HEK293 (cell line): ENCODE results near the gene FICD.

Source experiments
- BCL11A ChIP-seq: fragments of 450-650 bp; formaldehyde crosslinking; IDR thresholded peaks from 2 replicates; pipeline ENCODE4 v1.5.1; 2016; ENCODE audit warnings: low read depth, missing biosample characterization, missing genetic modification characterization
- FEZF1 ChIP-seq: fragments of 450-650 bp; formaldehyde crosslinking; IDR thresholded peaks from 2 replicates; pipeline ENCODE4 v1.5.1; 2016; ENCODE audit warnings: missing biosample characterization, missing genetic modification characterization
- KLF1 ChIP-seq: fragments of 450-650 bp; formaldehyde crosslinking; IDR thresholded peaks from 2 replicates; pipeline ENCODE4 v1.5.1; 2016; ENCODE audit warnings: missing biosample characterization, missing genetic modification characterization
- MEIS1 ChIP-seq: sonication (generic); formaldehyde crosslinking; IDR thresholded peaks from 2 replicates; pipeline ENCODE4 v1.8.1; 2022; ENCODE audit warnings: missing genetic modification reagents, mild to moderate bottlenecking, borderline replicate concordance
- OSR2 ChIP-seq: fragments of 450-650 bp; formaldehyde crosslinking; IDR thresholded peaks from 2 replicates; pipeline ENCODE4 v1.5.1; 2016; ENCODE audit warnings: missing biosample characterization, missing genetic modification characterization
- SALL2 ChIP-seq: fragments of 450-650 bp; formaldehyde crosslinking; IDR thresholded peaks from 2 replicates; pipeline ENCODE4 v1.5.0; 2017; ENCODE audit warnings: missing biosample characterization, mild to moderate bottlenecking, missing genetic modification characterization, borderline replicate concordance
- ZBTB20 ChIP-seq: fragments of 450-650 bp; formaldehyde crosslinking; IDR thresholded peaks from 2 replicates; pipeline ENCODE4 v1.5.1; 2016; ENCODE audit warnings: missing biosample characterization, missing genetic modification characterization
- ZFP69B ChIP-seq: fragments of 450-650 bp; formaldehyde crosslinking; IDR thresholded peaks from 2 replicates; pipeline ENCODE4 v1.5.1; 2016; ENCODE audit warnings: missing biosample characterization, missing genetic modification characterization
- ZIC2 ChIP-seq: fragments of 450-650 bp; formaldehyde crosslinking; IDR thresholded peaks from 2 replicates; pipeline ENCODE4 v1.5.1; 2016; ENCODE audit warnings: missing biosample characterization, missing genetic modification characterization
- ZNF114 ChIP-seq: fragments of 450-650 bp; formaldehyde crosslinking; IDR thresholded peaks from 2 replicates; pipeline ENCODE4 v1.5.0; 2017; ENCODE audit warnings: missing biosample characterization, missing genetic modification characterization
- ZNF121 ChIP-seq: fragments of 450-650 bp; formaldehyde crosslinking; IDR thresholded peaks from 2 replicates; pipeline ENCODE4 v1.5.1; 2016; ENCODE audit warnings: missing biosample characterization, missing genetic modification characterization
- ZNF138 ChIP-seq: fragments of 450-650 bp; formaldehyde crosslinking; IDR thresholded peaks from 2 replicates; pipeline ENCODE4 v1.5.1; 2016; ENCODE audit warnings: missing biosample characterization, missing genetic modification characterization, borderline replicate concordance
- ZNF140 ChIP-seq: fragments of 450-650 bp; formaldehyde crosslinking; IDR thresholded peaks from 2 replicates; pipeline ENCODE4 v1.5.1; 2016; ENCODE audit warnings: missing biosample characterization, missing genetic modification characterization
- ZNF146 ChIP-seq: fragments of 450-650 bp; formaldehyde crosslinking; IDR thresholded peaks from 2 replicates; pipeline ENCODE4 v1.5.1; 2016; ENCODE audit warnings: missing biosample characterization, missing genetic modification characterization
- ZNF16 ChIP-seq: fragments of 450-650 bp; formaldehyde crosslinking; IDR thresholded peaks from 2 replicates; pipeline ENCODE4 v1.5.1; 2016; ENCODE audit warnings: low read depth, missing biosample characterization, missing genetic modification characterization
- ZNF2 ChIP-seq: fragments of 450-650 bp; formaldehyde crosslinking; IDR thresholded peaks from 2 replicates; pipeline ENCODE4 v1.5.1; 2016; ENCODE audit warnings: missing biosample characterization, missing genetic modification characterization
- ZNF221 ChIP-seq: fragments of 450-650 bp; formaldehyde crosslinking; IDR thresholded peaks from 2 replicates; pipeline ENCODE4 v1.5.1; 2017; ENCODE audit warnings: missing biosample characterization, missing genetic modification characterization, borderline replicate concordance
- ZNF324 ChIP-seq: fragments of 450-650 bp; formaldehyde crosslinking; IDR thresholded peaks from 2 replicates; pipeline ENCODE4 v1.5.1; 2016; ENCODE audit warnings: missing biosample characterization, missing genetic modification characterization
- ZNF366 ChIP-seq: fragments of 450-650 bp; formaldehyde crosslinking; conservative IDR thresholded peaks from 2 replicates; pipeline ENCODE4 v1.5.1; 2016; ENCODE audit warnings: missing biosample characterization, missing genetic modification characterization
- ZNF391 ChIP-seq: fragments of 450-650 bp; formaldehyde crosslinking; IDR thresholded peaks from 2 replicates; pipeline ENCODE4 v1.5.1; 2016; ENCODE audit warnings: low read depth, missing biosample characterization, missing genetic modification characterization, borderline replicate concordance
- ZNF423 ChIP-seq: fragments of 450-650 bp; formaldehyde crosslinking; IDR thresholded peaks from 2 replicates; pipeline ENCODE4 v1.5.1; 2016; ENCODE audit warnings: missing biosample characterization, missing genetic modification characterization
- ZNF501 ChIP-seq: fragments of 450-650 bp; formaldehyde crosslinking; IDR thresholded peaks from 2 replicates; pipeline ENCODE4 v1.5.1; 2016; ENCODE audit warnings: missing biosample characterization, missing genetic modification characterization
- ZNF510 ChIP-seq: fragments of 450-650 bp; formaldehyde crosslinking; IDR thresholded peaks from 2 replicates; pipeline ENCODE4 v1.5.1; 2018; ENCODE audit warnings: mild to moderate bottlenecking, missing genetic modification characterization, missing biosample characterization; ENCODE audit not compliant: insufficient replicate concordance
- ZNF514 ChIP-seq: fragments of 450-650 bp; formaldehyde crosslinking; IDR thresholded peaks from 2 replicates; pipeline ENCODE4 v1.5.1; 2016; ENCODE audit warnings: missing biosample characterization, missing genetic modification characterization
- ZNF544 ChIP-seq: fragments of 450-650 bp; formaldehyde crosslinking; IDR thresholded peaks from 2 replicates; pipeline ENCODE4 v1.5.0; 2017; ENCODE audit warnings: missing biosample characterization, missing genetic modification characterization
- ZNF561 ChIP-seq: fragments of 450-650 bp; IDR thresholded peaks from 2 replicates; pipeline ENCODE4 v1.5.1; 2018; ENCODE audit warnings: missing biosample characterization, missing genetic modification characterization, borderline replicate concordance
- ZNF571 ChIP-seq: fragments of 450-650 bp; formaldehyde crosslinking; IDR thresholded peaks from 2 replicates; pipeline ENCODE4 v1.5.0; 2017; ENCODE audit warnings: missing biosample characterization, missing genetic modification characterization
- ZNF585B ChIP-seq: fragments of 450-650 bp; formaldehyde crosslinking; IDR thresholded peaks from 2 replicates; pipeline ENCODE4 v1.5.1; 2016; ENCODE audit warnings: missing biosample characterization, missing genetic modification characterization
- ZNF623 ChIP-seq: fragments of 450-650 bp; formaldehyde crosslinking; IDR thresholded peaks from 2 replicates; pipeline ENCODE4 v1.5.1; 2016; ENCODE audit warnings: missing biosample characterization, missing genetic modification characterization
- ZSCAN23 ChIP-seq: fragments of 450-650 bp; formaldehyde crosslinking; IDR thresholded peaks from 2 replicates; pipeline ENCODE4 v1.5.1; 2016; ENCODE audit warnings: missing biosample characterization, missing genetic modification characterization
- ZXDB ChIP-seq: fragments of 450-650 bp; formaldehyde crosslinking; IDR thresholded peaks from 2 replicates; pipeline ENCODE4 v1.5.1; 2016; ENCODE audit warnings: missing biosample characterization, missing genetic modification characterization
- TF ChIP-seq, protein P1 (sequence below): fragments of 450-650 bp; formaldehyde crosslinking; IDR thresholded peaks from 2 replicates; pipeline ENCODE4 v1.5.1; 2016; ENCODE audit warnings: missing biosample characterization, missing genetic modification characterization
- TF ChIP-seq, protein P2 (sequence below): fragments of 450-650 bp; IDR thresholded peaks from 2 replicates; pipeline ENCODE4 v1.5.1; 2018; ENCODE audit warnings: missing biosample characterization, missing genetic modification characterization
- TF ChIP-seq, protein P3 (sequence below): fragments of 450-650 bp; formaldehyde crosslinking; IDR thresholded peaks from 2 replicates; pipeline ENCODE4 v1.5.1; 2016; ENCODE audit warnings: missing biosample characterization, missing genetic modification characterization
- TF ChIP-seq, protein P4 (sequence below): fragments of 450-650 bp; formaldehyde crosslinking; IDR thresholded peaks from 2 replicates; pipeline ENCODE4 v1.5.1; 2016; ENCODE audit warnings: missing biosample characterization, missing genetic modification characterization

FICD gene

DNA sequence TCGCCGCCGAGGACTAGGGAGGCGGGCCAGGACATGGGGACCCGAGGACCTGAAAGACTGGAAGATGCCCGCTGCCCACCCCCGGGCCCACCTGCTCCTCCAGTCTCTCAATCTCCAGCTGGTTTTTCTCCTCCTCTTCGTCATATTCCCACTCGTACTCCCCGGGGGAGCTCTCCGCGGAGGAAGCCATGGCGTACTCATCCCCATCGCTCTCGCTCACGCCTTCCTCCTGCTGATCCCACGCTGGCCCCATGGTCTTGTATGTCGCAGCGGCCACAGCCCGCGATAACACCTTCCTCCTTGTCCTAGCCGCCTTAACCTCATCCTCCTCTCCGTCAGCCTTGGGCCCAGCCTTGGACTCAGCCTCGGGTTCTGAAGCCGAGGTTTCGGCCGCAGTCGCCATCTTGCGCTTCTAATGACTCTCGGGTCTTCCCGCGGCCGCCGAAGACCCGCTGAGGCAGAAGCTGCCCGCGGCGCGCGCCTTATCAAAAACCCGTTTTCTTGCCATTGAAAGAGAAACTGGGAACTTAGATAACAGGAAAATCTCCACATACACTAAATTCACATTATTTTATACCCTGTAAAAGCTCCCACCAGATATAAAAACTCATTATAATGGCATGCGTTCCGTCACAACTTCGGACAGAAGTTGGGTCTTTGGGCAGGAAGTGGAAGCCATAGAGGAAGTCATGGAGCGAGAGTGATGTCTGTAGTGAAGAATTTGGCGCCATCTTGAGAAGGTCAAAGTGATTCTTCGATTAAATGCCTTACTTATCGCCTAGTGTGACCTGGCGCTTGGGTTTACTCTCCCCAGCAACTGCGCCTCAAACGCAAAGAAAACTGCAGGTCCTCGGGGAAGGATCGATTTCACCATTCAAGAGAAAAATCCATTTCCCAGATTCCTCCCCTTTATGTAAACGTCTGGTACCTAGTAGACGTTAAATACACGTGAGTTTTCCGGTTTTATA is 46.0 kb downstream of the FICD start, which contains the start of gene SART3 (continued):
- TF ChIP-seq SALL2 (tag by site-specific recombination) (no peak), ZSCAN23 (tag by site-specific recombination) (0 out of 2 replicates have a peak, but pooled peaks have one; percentile 33), ZXDB (peak; percentile 79), ZNF561 (tag by site-specific recombination) (0 out of 2 replicates have a peak, but pooled peaks have one; percentile 18), ZNF544 (no peak), ZNF121 (tag by site-specific recombination) (no peak), KLF1 (tag by site-specific recombination) (no peak), ZNF138 (tag by site-specific recombination) (no peak), ZNF16 (tag by site-specific recombination) (no peak), ZNF2 (tag by site-specific recombination) (peak; percentile 63; the same call in 1 of the 2 replicates), ZNF423 (tag by site-specific recombination) (no peak), ZNF501 (tag by site-specific recombination) (peak; percentile 40), ZNF585B (no peak), ZNF221 (no peak), ZNF146 (tag by site-specific recombination) (no peak), ZNF571 (tag by site-specific recombination) (no peak), ZNF391 (tag by site-specific recombination) (0 out of 2 replicates have a peak, but pooled peaks have one; percentile 27), ZNF623 (tag by site-specific recombination) (0 out of 2 replicates have a peak, but pooled peaks have one; percentile 4), ZNF114 (tag by site-specific recombination) (no peak), OSR2 (tag by site-specific recombination) (no peak), MEIS1 (CRISPR knock-in tag) (no peak), ZNF366 (no peak), ZNF510 (tag by site-specific recombination) (no peak), ZNF514 (tag by site-specific recombination) (no peak), ZNF140 (no peak), ZIC2 (tag by site-specific recombination) (peak; percentile 66; the same call in 1 of the 2 replicates), ZNF324 (0 out of 2 replicates have a peak, but pooled peaks have one; percentile 33), FEZF1 (tag by site-specific recombination) (no peak), ZBTB20 (tag by site-specific recombination) (no peak; the same call in 1 of the 2 replicates), BCL11A (tag by site-specific recombination) (no peak), ZFP69B (tag by site-specific recombination) (no peak; the same call in 1 of the 2 replicates)
- TF ChIP-seq, protein P1, sequence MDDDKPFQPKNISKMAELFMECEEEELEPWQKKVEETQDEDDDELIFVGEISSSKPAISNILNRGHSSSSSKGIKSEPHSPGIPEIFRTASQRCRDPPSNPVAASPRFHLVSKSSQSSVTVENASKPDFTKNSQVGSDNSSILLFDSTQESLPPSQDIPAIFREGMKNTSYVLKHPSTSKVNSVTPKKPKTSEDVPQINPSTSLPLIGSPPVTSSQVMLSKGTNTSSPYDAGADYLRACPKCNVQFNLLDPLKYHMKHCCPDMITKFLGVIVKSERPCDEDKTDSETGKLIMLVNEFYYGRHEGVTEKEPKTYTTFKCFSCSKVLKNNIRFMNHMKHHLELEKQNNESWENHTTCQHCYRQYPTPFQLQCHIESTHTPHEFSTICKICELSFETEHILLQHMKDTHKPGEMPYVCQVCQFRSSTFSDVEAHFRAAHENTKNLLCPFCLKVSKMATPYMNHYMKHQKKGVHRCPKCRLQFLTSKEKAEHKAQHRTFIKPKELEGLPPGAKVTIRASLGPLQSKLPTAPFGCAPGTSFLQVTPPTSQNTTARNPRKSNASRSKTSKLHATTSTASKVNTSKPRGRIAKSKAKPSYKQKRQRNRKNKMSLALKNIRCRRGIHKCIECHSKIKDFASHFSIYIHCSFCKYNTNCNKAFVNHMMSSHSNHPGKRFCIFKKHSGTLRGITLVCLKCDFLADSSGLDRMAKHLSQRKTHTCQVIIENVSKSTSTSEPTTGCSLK (tag by site-specific recombination), result no peak
- TF ChIP-seq, protein P2, sequence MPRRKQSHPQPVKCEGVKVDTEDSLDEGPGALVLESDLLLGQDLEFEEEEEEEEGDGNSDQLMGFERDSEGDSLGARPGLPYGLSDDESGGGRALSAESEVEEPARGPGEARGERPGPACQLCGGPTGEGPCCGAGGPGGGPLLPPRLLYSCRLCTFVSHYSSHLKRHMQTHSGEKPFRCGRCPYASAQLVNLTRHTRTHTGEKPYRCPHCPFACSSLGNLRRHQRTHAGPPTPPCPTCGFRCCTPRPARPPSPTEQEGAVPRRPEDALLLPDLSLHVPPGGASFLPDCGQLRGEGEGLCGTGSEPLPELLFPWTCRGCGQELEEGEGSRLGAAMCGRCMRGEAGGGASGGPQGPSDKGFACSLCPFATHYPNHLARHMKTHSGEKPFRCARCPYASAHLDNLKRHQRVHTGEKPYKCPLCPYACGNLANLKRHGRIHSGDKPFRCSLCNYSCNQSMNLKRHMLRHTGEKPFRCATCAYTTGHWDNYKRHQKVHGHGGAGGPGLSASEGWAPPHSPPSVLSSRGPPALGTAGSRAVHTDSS, result 0 out of 2 replicates have a peak, but pooled peaks have one; percentile 23
- TF ChIP-seq, protein P3, sequence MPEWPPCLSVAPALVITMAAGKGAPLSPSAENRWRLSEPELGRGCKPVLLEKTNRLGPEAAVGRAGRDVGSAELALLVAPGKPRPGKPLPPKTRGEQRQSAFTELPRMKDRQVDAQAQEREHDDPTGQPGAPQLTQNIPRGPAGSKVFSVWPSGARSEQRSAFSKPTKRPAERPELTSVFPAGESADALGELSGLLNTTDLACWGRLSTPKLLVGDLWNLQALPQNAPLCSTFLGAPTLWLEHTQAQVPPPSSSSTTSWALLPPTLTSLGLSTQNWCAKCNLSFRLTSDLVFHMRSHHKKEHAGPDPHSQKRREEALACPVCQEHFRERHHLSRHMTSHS (tag by site-specific recombination), result no peak
- TF ChIP-seq, protein P4, sequence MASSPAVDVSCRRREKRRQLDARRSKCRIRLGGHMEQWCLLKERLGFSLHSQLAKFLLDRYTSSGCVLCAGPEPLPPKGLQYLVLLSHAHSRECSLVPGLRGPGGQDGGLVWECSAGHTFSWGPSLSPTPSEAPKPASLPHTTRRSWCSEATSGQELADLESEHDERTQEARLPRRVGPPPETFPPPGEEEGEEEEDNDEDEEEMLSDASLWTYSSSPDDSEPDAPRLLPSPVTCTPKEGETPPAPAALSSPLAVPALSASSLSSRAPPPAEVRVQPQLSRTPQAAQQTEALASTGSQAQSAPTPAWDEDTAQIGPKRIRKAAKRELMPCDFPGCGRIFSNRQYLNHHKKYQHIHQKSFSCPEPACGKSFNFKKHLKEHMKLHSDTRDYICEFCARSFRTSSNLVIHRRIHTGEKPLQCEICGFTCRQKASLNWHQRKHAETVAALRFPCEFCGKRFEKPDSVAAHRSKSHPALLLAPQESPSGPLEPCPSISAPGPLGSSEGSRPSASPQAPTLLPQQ (tag by site-specific recombination), result peak; percentile 69
